GM12872 (cell line): ENCODE data around the gene KIAA0232.

Experiments used
- TF ChIP-seq, protein P1 (sequence below): IDR thresholded peaks from 3 replicates; pipeline ENCODE4 v1.5.1; 2011; ENCODE audit warnings: low read depth, mild to moderate bottlenecking, low read length, moderate library complexity; ENCODE audit not compliant: insufficient read depth

The KIAA0232 gene

DNA sequence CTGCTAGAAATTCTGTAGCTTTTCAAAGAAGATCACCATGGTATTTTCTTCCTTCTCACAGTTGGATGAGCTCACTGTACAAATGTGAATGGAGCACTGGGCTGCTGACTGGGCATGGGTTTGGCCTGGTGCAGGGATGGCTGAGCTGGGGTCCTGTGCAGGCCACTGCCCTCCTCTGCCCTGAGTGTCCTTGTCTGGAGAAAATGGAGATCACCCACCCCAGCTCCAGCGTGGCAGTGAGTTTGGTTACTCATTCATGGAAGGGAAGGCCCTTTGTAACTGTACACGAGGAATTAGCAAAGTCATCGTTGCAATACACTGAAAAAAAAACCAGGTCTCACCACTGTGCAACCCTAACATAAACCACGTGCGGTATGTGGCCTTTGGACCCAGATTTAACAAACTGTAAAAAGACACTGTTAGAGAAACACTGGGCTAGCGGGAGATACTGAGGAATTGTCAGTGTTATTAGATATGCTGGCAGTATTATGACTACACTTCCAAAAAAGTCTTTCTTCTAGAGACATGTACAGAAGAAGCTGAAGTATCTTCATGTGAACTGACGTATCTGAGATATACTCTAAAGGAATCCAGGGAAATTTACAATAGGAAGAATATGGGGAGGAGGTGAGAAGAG lies 111.0 kb downstream of the KIAA0232 start:
- TF ChIP-seq, protein P1, sequence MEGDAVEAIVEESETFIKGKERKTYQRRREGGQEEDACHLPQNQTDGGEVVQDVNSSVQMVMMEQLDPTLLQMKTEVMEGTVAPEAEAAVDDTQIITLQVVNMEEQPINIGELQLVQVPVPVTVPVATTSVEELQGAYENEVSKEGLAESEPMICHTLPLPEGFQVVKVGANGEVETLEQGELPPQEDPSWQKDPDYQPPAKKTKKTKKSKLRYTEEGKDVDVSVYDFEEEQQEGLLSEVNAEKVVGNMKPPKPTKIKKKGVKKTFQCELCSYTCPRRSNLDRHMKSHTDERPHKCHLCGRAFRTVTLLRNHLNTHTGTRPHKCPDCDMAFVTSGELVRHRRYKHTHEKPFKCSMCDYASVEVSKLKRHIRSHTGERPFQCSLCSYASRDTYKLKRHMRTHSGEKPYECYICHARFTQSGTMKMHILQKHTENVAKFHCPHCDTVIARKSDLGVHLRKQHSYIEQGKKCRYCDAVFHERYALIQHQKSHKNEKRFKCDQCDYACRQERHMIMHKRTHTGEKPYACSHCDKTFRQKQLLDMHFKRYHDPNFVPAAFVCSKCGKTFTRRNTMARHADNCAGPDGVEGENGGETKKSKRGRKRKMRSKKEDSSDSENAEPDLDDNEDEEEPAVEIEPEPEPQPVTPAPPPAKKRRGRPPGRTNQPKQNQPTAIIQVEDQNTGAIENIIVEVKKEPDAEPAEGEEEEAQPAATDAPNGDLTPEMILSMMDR: no peak

DNA sequence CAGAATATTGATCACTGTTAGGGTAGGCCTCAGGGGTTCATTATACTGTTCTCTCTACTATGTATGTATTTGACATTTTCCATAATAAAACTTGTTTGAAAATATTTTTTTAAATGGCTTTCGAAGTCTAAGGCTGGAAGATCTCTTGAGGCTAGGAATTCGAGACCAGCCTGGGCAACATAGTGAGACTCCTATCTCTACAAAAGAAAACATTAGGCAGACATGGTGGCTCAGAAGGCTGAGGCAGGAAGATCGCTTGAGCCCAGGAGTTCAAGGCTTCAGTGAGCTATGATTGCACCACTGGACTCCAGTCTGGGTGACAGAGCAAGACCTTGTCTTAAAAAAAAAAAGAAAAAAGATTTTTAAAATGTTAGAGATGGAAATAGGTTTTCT lies 111.6 kb downstream of the KIAA0232 start:
- TF ChIP-seq, protein P1: no peak

DNA sequence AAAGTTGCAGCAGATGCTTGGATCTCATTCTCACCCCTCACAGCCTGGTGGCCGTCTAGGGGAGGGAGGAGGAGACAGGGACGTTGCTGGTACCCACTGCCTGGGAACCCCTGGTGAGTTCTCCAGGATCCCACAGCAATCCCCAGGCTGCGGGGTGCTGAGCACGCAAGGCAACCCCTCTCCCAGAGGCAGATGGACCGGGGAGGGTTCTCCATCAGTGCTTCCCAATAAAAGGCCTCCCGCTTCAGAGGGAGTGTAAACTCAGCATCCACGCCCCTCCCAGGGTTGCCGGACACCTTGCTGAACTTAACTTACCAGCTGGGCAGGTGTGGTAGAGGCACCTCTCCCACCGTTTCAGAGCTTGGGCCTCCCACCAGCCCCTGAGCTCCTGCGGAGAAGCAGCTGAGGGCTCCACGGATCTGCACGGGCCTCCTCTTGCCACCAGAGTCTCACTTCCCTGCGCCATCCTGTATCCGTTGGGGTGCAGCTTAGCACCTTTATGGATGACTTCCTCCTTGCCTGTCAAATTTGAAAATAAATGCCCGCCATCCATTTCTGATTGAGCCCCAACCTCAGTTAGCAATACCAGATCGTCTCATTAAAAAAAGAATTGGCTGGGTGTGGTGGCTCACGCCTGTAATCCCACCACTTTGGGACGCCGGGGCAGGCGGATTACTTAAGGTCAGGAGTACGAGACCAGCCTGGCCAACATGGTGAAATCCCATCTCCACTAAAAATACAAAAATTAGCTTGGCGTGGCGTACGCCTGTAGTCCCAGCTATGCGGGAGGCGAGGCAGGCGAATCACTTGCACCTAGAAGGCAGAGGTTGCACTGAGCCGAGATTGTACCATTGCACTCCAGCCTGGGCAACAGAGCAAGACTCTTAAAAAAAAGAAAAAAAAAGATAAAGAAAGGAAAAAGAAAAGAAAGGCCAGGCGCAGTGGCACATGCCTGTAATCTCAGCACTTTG lies 112.3 kb downstream of the KIAA0232 start:
- TF ChIP-seq, protein P1: no peak

DNA sequence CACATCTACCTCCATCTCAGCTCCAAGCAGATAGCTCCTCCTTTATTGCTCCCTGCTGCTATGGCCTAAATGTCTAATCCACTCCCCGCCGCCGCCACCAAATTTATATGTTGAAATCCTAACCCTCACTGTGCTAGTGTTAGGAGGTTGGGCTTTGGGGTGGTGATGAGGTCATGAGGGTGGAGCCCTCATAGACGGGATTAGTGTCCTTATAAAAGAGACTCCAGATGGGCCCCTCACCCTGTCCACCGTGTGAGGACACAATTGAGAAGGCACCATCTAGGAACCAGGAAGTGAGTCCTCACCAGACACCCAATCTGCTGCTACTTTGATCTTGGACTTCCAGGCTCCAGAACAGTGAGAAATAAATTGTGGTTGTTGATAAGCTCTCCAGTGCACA lies 113.5 kb downstream of the KIAA0232 start:
- TF ChIP-seq, protein P1: no peak

DNA sequence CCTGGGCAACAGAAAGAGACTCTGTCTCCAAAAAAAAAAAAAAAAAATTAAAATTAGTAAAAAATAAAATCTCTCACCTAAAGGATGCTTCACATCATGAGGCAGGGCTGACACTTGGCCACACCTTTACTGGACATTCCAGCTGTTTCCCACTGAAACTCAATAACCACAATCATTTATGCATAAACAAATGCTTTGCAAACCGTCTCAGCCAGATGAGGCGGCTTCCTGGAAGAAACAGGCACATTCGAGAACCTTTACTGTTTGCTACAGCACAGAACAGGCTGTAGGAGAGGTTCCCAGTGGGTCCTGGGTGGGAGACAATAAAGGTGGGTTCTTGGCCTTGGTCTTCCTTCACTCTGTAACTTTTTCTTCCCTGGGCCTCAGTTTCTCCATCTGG lies 116.2 kb downstream of the KIAA0232 start:
- TF ChIP-seq, protein P1: no peak

DNA sequence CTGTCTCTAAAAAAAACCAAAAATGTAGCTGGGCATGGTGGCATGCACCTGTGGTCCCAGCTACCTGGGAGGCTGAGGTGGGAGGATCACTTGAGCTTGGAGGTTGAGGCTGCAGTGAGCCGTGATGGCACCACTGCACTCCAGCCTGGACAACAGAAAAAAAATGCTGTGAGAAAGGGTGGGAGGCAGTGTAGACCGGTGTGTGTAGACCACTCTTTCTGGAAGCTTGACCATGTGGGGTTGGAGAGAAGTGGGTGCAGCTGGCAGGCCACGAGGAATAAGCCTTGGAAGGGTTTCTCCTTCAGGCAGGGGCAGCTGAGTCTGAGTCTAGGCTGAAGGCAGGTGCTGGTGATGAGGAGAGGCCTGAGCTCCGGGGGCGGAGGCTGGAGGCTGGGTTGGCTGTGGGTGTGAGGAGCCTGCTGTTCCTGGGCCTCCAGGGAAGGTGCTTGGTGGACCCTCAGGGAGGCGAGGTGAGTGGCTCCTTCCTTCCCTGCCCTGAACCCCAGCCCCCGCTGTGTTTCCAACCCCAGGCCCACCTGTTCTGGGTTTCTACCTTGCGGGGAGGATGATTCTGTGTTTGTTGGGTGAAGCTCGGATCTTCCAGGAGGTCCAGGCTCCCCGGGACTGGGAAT lies 117.8 kb downstream of the KIAA0232 start:
- TF ChIP-seq, protein P1: no peak

DNA sequence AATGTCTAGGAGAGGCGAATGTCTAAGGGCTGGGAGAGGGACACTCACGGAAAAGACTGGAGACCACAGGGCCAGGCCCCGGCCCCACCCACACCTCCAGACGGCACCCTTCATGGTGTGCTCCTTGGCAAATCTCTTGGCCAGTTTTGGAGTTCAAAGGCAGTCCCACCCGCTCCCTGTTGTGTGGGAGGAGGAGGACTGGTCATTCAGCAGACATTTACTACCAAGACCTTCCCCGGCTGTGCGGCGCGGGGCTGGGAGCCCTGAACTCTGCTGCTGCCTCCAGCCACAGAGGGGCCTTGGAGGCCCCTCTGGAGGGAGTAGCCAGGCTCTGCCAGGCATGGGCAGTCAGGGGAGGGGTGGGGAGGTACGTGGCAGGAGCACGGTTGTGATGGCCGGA lies 118.4 kb downstream of the KIAA0232 start:
- TF ChIP-seq, protein P1: no peak
